Chondrocyte (in vitro differentiated cells): Measurements from ENCODE around the gene CPNE7. TPM values are rescaled to one million over a fixed set of nuclear protein-coding genes. Genes with fewer than 3 reads are reported as not detected.

Experiments
- DNase-seq: peaks from one replicate; pipeline ENCODE4 v3.0.0; 2021; ENCODE audit warnings: mixed read lengths, low spot score
- H3K27ac Mint-ChIP-seq: one replicate; pipeline ENCODE4 v1.8.0; 2021; ENCODE audit warnings: mild to moderate bottlenecking, moderate library complexity, mixed read lengths; ENCODE audit not compliant: unreplicated experiment
- H3K27me3 Mint-ChIP-seq: 2 replicates; pipeline ENCODE4 v1.8.0; 2021; ENCODE audit warnings: low read depth, mixed read lengths
- H3K36me3 Mint-ChIP-seq: 2 replicates; pipeline ENCODE4 v1.8.0; 2021; ENCODE audit warnings: low read depth, mixed read lengths
- H3K4me1 Mint-ChIP-seq: 2 replicates; pipeline ENCODE4 v1.8.0; 2021; ENCODE audit warnings: low read depth, mild to moderate bottlenecking, mixed read lengths
- H3K4me3 Mint-ChIP-seq: one replicate; pipeline ENCODE4 v1.8.0; 2021; ENCODE audit warnings: mild to moderate bottlenecking, moderate library complexity, mixed read lengths; ENCODE audit not compliant: unreplicated experiment
- H3K9me3 Mint-ChIP-seq: 2 replicates; pipeline ENCODE4 v1.8.0; 2021; ENCODE audit warnings: low read depth, mixed read lengths
- CTCF ChIP-seq: fragments of 200-600 bp; sonication (generic); IDR thresholded peaks from 2 replicates; pipeline ENCODE4 v1.5.0; 2021; ENCODE audit warnings: antibody characterized with exemption, mild to moderate bottlenecking, moderate library complexity
- total RNA-seq: library from RNA; stranded (reverse); gene quantifications from 3 replicates; pipeline ENCODE4 v1.2.1, GENCODE V29; 2021

Gene CPNE7
- total RNA-seq, 1 donor from 2014 or later, result 15.5 TPM

GRCh38 chr16:89560378-89561141 is 15.0 kb upstream of the CPNE7 start, which contains the start of gene RPL13:
TSS of gene RPL13 (plus strand) at chr16:89560682. CDS start at chr16:89560960, 278 bp downstream.
- Mint-ChIP-seq H3K27me3 (no peaks in the 10 kb centered on the region), H3K4me3 (peak within 1 kb of the TSS; percentile 92), H3K9me3 (no peaks in the 10 kb centered on the region), H3K27ac (peak within 1 kb of the TSS; percentile 99), H3K4me1 (peaks cover 55% of the 10 kb centered on the region), H3K36me3 (peaks cover 36% of the 10 kb centered on the region)
- no peak for DNase-seq
- TF ChIP-seq CTCF, result peak; percentile 37

GRCh38 chr16:89561142-89561883 is 14.2 kb upstream of the CPNE7 start:
- Mint-ChIP-seq H3K4me3 (peak overlapping the region; percentile 92), H3K27me3 (no peaks in the 10 kb centered on the region), H3K36me3 (peaks cover 32% of the 10 kb centered on the region), H3K9me3 (no peaks in the 10 kb centered on the region), H3K4me1 (peaks cover 62% of the 10 kb centered on the region), H3K27ac (peak overlapping the region; percentile 61)
- no peak for DNase-seq
- no peak for TF ChIP-seq CTCF

- no peak for TF ChIP-seq CTCF
- Mint-ChIP-seq H3K4me1 (peaks cover 64% of the 10 kb centered on the region), H3K9me3 (no peaks in the 10 kb centered on the region)
Measured at GRCh38 chr16:89561884-89562599, 13.5 kb upstream of the CPNE7 start.

GRCh38 chr16:89562939-89563338 is 12.6 kb upstream of the CPNE7 start:
- Mint-ChIP-seq H3K27ac (peak overlapping the region; percentile 51), H3K4me1 (peaks cover 61% of the 10 kb centered on the region), H3K27me3 (no peaks in the 10 kb centered on the region), H3K9me3 (no peaks in the 10 kb centered on the region), H3K4me3 (peak overlapping the region; percentile 92), H3K36me3 (peaks cover 32% of the 10 kb centered on the region)
- no peak for TF ChIP-seq CTCF
- DNase-seq, result no peak

More at GRCh38 chr16:89561884-89562599, 13.5 kb upstream of the CPNE7 start:
- peak overlapping the region; percentile 61 for H3K27ac Mint-ChIP-seq
- DNase-seq, result no peak
- H3K27me3 Mint-ChIP-seq, result no peaks in the 10 kb centered on the region
- peak overlapping the region; percentile 92 for H3K4me3 Mint-ChIP-seq
- peaks cover 32% of the 10 kb centered on the region for H3K36me3 Mint-ChIP-seq
